Activated T-cell treated with anti-CD3 and anti-CD28 coated beads for 48 hours (primary cell): ENCODE results near the gene SUPT3H.

Experiments
- DNase-seq: peaks from one replicate; pipeline ENCODE4 v3.0.0-alpha.2; 2020; ENCODE audit warnings: low read depth

SUPT3H gene

DNA sequence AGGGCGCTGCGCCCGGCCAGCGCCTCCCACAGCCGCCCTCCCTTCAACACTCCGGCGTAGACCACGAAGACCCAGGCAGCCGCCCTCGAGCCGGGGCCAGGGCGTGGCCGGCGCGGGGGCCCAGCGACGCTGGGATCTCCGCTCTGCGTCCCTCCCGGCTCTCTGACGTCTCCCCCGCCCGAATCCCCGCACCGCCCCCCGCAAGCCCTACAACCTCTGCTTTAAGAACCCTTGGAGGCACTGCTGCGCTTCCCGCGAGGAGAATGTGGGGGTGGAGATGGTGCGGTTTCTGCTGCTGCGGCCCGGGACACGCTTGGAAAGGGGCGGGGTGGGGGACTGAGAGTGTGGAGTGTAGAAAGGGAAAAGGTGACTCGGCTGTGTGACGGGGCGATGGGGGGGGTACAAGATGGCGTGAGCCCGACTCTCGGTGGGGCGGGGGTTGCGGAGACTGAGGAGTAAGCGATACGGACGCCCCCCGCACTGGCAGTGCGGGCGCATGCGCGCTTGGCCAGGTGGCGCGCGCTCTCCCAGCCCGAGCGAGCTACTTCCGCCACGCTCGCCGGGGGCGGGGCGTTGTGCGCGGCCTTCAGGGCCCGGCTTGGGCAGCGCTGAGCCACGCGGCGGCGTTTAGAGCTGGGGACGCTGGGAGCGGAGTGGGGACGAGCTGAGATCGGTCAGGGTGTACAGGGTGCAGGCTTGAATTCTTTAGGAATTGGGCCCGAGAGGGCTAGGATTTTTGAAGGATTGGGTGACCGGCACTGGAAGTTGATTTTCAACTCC is at the start of gene SUPT3H:
SUPT3H (minus strand) TSS at position 381 of the 780 bp plus-strand sequence.
- DNase-seq: peak; percentile 96

- DNase-seq: no peak
Observed at GRCh38 chr6:45426251-45426650, 48.5 kb upstream of the SUPT3H start.

- DNase-seq: no peak
Observed at GRCh38 chr6:45424451-45424861, 46.7 kb upstream of the SUPT3H start.

DNA sequence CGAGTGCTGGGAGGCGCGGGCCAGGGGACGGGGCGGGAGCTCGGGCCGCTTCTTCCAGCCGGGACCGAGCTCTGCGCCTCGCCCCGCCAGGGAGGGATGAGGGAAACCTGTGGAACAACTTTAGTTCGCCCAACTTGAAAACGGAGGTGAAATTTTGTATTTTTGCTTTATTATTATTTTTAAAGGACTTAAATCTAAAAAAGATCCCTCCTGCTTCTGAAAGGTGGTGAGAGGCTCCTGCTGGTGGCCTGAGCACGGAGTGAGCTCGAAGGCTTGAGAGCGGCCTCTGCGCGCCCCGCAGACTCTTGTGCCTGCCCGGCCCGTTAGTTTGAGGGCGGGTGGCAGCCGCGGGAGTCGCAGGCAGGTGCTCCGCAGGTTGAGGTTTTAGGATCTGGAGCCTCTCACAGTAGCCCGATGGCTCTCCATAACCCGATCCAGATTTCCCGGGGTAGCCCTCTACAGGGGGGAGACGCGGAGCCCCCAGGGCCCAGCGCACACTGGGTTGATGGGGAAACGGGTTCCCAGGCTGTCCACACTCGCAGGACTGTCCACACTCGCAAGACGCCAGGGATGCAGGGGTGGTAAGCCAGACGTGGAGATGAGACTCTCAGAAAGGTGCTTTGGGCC is 46.2 kb upstream of the SUPT3H start:
- no peak for DNase-seq

DNA sequence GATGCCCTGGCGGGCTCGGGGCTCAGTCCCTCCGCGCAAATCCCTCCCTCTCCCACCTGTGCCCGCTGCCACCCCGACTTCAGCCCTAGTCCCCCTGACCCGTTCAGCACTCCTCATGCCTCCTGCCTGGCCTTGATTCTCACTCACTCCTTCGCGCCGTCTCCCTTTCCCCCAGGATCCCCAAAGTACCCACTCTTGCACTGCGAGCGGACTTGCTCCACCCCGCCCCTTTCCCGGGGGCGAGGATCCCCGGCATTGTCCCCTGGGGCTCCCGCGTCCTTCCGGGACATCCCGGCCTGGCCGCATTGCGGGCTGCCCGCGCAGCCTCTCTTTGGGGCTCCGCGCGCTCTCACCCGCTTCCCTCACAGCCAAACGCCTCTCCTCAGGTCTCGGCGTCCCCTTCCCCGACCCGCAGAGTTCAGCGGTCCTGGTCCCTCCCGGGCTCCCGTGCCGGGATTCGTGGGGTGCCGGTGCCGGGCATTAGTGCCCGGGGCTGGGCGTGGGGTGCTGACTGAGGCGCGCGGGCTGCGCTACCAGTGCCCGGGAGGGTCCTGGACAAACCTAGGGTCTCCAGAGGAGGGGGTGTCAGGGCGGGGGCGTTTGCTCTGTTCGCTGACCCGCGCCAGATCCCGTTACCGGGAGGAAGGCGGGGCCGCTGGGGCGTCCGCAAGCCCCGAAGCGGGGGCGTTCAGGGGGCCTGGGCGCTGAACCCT is 45.5 kb upstream of the SUPT3H start:
- DNase-seq: peak; percentile 48

DNA sequence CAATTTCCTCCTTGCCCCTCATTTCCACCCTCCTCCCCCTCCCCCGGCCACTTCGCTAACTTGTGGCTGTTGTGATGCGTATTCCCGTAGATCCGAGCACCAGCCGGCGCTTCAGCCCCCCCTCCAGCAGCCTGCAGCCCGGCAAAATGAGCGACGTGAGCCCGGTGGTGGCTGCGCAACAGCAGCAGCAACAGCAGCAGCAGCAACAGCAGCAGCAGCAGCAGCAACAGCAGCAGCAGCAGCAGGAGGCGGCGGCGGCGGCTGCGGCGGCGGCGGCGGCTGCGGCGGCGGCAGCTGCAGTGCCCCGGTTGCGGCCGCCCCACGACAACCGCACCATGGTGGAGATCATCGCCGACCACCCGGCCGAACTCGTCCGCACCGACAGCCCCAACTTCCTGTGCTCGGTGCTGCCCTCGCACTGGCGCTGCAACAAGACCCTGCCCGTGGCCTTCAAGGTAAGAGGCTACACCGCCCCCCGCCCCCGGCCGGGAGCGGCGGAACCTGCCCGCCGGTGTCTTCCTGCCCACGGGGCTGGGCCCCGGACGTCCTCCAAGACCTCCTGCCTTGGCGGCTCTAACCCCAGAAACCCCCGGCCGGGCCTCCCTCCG is 44.9 kb upstream of the SUPT3H start:
- DNase-seq: peak; percentile 45

GRCh38 chr6:45421709-45422502 is 44.2 kb upstream of the SUPT3H start:
- peak; percentile 58 for DNase-seq

DNA sequence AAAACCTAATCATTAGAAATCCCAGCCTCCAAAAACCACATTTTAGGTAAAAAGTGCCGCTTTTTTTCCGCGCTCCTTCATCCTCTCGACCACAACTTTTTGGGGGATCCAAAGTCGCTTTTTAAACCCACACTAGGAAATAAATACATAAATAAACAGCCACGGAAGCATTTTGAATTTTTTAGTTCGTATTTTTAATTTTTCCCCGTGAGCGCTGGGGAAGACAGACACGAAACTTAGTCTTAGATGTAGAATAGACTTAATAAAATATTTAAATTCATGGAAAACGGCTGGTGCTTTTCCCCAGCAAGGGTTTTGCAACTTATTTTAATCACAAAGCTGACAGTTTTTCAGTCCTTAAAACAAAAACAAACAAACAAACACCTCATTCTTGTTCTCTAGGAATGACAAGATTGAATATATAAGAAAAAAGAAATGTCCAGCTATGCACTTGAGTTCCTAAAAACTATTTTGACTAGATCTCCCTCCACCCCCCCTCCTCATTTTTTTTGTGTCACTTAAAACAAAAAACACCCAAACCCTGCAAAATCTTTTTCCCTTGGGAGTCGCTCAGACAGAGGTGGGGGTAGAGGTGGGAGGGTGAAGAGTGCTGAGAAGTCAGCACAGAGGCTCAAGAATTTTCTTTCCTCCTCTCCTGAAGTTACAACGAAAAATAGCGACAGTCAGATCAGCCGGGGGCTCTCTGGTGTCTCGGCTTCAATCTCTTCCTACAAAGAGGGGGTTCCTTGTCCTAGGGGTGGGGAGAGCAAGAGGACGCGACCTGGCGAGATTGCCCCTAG is 43.4 kb upstream of the SUPT3H start:
- no peak for DNase-seq

GRCh38 chr6:45420083-45420908 is 42.6 kb upstream of the SUPT3H start:
- DNase-seq: peak; percentile 47

DNA sequence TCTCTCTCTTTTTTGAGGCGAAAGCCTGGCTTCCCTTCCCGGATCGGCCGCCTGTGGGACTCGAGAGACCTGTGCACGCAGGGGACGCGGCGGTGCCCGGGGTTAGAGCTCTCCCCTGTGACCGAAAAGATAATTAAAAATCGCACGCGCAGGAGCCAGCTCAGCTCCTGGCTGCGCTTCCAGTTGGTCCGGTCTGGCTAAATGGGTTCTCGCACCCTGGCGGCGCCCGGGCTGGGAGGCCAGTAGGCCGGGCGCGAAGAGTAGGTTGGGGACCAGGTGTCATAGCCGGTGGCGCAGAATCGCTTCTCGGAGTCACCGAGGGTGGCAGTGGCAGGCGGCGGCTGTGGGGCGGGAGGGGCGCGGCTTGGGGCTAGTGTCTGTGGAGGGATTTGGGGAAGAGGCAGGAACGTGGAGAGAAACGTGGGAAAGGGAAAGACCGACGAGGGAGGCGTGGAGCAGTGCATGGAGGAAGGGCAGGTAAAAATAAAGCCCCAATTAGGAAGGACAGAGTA is 41.9 kb upstream of the SUPT3H start:
- peak; percentile 71 for DNase-seq

- DNase-seq: no peak
Observed at GRCh38 chr6:45417436-45417835, 39.7 kb upstream of the SUPT3H start.

DNA sequence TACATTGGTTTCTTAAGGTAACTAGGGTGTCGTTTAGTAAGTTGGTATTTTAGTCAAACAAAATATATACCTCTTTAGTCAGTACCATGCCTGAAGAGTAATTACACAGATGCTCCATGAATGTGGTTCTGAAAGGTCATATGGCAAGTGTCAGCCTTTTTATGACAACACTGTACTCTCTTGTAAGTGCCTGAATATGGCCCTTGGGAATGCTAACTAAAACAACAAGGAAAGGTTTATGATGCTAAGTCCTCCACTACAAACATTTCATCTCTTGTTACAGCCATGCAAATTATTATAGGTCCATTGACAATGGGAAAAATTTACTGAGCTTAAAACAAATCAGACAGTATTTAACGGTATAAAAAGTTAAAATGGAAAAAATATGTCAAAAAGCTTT is 39.0 kb upstream of the SUPT3H start:
- DNase-seq: no peak

- DNase-seq: no peak
Observed at GRCh38 chr6:45415788-45416518, 38.2 kb upstream of the SUPT3H start.

DNA sequence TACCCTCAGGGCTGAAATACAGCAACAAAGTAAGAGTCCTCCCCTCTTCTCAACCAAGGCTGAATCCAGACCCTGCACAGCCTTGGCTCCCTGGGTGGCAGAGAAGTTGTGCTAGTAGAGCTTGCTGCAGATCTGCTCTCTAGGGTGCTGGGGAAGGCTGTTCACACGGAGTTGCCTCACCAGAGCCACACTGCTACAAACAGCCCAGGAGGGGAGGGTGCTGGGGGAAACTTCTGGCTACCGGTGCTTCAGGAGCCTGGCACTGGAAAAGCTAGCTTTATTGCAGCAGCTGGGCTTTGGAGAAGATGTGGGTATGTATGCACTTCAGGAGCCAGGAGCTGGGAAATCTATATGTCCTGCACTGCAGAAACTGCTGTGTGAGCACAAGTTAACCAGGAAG is 37.6 kb upstream of the SUPT3H start:
- no peak for DNase-seq

DNA sequence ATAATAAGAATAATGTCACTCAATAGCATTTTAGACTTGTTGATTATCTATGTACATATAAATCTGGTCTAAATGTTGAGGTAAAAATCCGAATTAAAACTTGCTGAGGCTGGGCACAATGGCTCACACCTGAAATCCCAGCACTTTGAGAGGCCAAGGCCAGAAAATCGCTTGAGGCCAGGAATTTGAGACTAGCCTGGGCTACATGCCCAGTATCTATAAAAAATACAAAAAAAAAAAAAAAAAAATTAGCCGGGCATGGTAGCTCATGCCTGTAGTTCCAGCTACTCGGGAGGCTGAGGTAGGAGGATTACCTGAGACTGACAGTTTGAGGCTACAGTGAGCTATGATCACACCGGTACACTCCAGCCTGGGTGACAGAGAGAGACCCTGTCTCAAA is 34.2 kb upstream of the SUPT3H start:
- DNase-seq: no peak

- DNase-seq: no peak
Observed at GRCh38 chr6:45400021-45400420, 22.3 kb upstream of the SUPT3H start.

- DNase-seq: no peak
Observed at GRCh38 chr6:45398075-45398813, 20.5 kb upstream of the SUPT3H start.

GRCh38 chr6:45394586-45395095 is 16.9 kb upstream of the SUPT3H start:
- DNase-seq: no peak
